Ishikawa (cell line): ENCODE measurements around the gene NTSR1.

Experiments used
- CEBPB ChIP-seq: IDR thresholded peaks from 2 replicates; pipeline ENCODE4 v1.6.1; 2012
- CREB1 ChIP-seq: IDR thresholded peaks from 2 replicates; pipeline ENCODE4 v1.6.1; 2012; ENCODE audit warnings: low read depth
- EGR1 ChIP-seq: IDR thresholded peaks from 2 replicates; pipeline ENCODE4 v1.6.1; 2012
- EP300 ChIP-seq: IDR thresholded peaks from 2 replicates; pipeline ENCODE4 v1.6.1; 2012; ENCODE audit warnings: borderline replicate concordance
- FOXM1 ChIP-seq: IDR thresholded peaks from 2 replicates; pipeline ENCODE4 v1.6.1; 2012; ENCODE audit warnings: low read depth, borderline replicate concordance
- NFIC ChIP-seq: IDR thresholded peaks from 2 replicates; pipeline ENCODE4 v1.6.1; 2012
- RAD21 ChIP-seq: IDR thresholded peaks from 2 replicates; pipeline ENCODE4 v1.6.1; 2012; ENCODE audit warnings: low read depth
- TAF1 ChIP-seq: IDR thresholded peaks from 2 replicates; pipeline ENCODE4 v1.6.1; 2012; ENCODE audit warnings: low read depth, mild to moderate bottlenecking
- TCF12 ChIP-seq: IDR thresholded peaks from 2 replicates; pipeline ENCODE4 v1.6.1; 2012; ENCODE audit warnings: low read depth
- TEAD4 ChIP-seq: IDR thresholded peaks from 2 replicates; pipeline ENCODE4 v1.6.1; 2012
- YY1 ChIP-seq: IDR thresholded peaks from 2 replicates; pipeline ENCODE4 v1.6.1; 2012; ENCODE audit warnings: low read depth
- ZBTB7A ChIP-seq: IDR thresholded peaks from 2 replicates; pipeline ENCODE4 v1.6.1; 2012; ENCODE audit warnings: low read depth
- TF ChIP-seq, protein P1 (sequence below): IDR thresholded peaks from 2 replicates; pipeline ENCODE4 v1.6.1; 2012
- TF ChIP-seq, protein P2 (sequence below): IDR thresholded peaks from 2 replicates; pipeline ENCODE4 v1.6.1; 2012; ENCODE audit warnings: low read depth, mild to moderate bottlenecking
- TF ChIP-seq, protein P3 (sequence below): IDR thresholded peaks from 2 replicates; pipeline ENCODE4 v1.6.1; 2012

The NTSR1 gene

DNA sequence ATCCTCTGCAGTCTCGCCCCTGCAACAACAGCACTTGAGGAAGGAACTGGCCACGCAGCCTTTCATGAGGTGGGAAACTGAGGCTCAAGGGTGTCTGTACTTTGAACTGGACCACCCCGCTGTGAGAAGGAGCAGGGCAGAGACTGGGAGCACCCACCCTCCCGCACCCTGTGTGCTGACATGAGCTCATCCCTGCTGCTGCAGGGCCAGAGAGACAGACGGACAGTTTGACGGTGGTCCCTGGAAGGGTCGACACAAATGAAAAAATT lies 70.7 kb downstream of the NTSR1 start:
- TF ChIP-seq YY1 = no peak
- no peak for TF ChIP-seq TAF1
- no peak for TF ChIP-seq FOXM1
- TF ChIP-seq TEAD4 = no peak
- TF ChIP-seq TCF12 = no peak
- TF ChIP-seq CEBPB = no peak
- TF ChIP-seq EGR1 = no peak
- TF ChIP-seq, protein P1, sequence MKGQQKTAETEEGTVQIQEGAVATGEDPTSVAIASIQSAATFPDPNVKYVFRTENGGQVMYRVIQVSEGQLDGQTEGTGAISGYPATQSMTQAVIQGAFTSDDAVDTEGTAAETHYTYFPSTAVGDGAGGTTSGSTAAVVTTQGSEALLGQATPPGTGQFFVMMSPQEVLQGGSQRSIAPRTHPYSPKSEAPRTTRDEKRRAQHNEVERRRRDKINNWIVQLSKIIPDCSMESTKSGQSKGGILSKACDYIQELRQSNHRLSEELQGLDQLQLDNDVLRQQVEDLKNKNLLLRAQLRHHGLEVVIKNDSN = no peak
- TF ChIP-seq CREB1 = no peak
- TF ChIP-seq, protein P2, sequence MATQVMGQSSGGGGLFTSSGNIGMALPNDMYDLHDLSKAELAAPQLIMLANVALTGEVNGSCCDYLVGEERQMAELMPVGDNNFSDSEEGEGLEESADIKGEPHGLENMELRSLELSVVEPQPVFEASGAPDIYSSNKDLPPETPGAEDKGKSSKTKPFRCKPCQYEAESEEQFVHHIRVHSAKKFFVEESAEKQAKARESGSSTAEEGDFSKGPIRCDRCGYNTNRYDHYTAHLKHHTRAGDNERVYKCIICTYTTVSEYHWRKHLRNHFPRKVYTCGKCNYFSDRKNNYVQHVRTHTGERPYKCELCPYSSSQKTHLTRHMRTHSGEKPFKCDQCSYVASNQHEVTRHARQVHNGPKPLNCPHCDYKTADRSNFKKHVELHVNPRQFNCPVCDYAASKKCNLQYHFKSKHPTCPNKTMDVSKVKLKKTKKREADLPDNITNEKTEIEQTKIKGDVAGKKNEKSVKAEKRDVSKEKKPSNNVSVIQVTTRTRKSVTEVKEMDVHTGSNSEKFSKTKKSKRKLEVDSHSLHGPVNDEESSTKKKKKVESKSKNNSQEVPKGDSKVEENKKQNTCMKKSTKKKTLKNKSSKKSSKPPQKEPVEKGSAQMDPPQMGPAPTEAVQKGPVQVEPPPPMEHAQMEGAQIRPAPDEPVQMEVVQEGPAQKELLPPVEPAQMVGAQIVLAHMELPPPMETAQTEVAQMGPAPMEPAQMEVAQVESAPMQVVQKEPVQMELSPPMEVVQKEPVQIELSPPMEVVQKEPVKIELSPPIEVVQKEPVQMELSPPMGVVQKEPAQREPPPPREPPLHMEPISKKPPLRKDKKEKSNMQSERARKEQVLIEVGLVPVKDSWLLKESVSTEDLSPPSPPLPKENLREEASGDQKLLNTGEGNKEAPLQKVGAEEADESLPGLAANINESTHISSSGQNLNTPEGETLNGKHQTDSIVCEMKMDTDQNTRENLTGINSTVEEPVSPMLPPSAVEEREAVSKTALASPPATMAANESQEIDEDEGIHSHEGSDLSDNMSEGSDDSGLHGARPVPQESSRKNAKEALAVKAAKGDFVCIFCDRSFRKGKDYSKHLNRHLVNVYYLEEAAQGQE = no peak
- no peak for TF ChIP-seq RAD21
- TF ChIP-seq NFIC = no peak
- TF ChIP-seq, protein P3, sequence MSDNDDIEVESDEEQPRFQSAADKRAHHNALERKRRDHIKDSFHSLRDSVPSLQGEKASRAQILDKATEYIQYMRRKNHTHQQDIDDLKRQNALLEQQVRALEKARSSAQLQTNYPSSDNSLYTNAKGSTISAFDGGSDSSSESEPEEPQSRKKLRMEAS = no peak
- no peak for TF ChIP-seq ZBTB7A
- TF ChIP-seq EP300 = no peak

DNA sequence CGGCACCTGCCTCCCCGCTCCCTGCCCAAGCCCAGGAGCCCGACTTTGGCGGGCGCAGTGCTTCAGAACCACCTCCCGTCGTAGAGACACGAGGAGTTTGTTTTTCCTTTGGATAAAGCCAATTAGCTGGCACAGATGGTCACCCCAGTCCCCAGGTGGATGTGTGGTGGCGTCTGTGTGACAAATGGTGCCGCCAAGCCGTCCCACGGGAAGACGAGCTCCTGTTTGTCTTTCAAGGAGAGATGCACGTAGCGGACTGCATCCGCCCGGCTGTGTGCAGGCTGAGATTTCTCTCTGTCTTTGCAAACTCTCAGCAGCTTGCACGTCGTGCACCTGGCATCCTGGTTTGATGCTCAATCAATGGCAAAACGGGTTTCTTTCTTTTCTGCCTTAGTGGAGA lies 71.6 kb downstream of the NTSR1 start:
- TF ChIP-seq TEAD4 = no peak
- TF ChIP-seq FOXM1 = no peak
- TF ChIP-seq CEBPB = no peak
- TF ChIP-seq EP300 = no peak

DNA sequence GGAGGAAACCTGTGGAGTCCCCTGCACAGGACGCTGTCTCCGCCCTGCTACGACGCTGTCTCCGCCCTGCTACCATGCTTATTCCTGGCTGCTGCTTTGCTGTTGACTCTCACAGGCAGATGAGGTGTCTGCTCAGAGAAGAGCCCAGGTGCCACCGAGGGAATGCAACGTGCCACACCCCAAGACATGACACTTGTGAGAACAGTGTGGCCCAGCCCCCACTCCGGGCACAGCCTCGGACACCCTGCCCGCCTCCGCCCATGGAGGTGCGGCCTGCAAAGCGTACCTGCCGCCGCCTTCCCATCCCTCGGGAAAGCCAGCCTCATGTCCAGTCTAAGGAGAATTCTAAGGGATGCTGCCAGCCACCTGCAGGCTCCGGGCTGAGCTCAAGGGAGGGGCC lies 72.1 kb downstream of the NTSR1 start:
- TF ChIP-seq, protein P1 = no peak
- TF ChIP-seq YY1 = no peak

DNA sequence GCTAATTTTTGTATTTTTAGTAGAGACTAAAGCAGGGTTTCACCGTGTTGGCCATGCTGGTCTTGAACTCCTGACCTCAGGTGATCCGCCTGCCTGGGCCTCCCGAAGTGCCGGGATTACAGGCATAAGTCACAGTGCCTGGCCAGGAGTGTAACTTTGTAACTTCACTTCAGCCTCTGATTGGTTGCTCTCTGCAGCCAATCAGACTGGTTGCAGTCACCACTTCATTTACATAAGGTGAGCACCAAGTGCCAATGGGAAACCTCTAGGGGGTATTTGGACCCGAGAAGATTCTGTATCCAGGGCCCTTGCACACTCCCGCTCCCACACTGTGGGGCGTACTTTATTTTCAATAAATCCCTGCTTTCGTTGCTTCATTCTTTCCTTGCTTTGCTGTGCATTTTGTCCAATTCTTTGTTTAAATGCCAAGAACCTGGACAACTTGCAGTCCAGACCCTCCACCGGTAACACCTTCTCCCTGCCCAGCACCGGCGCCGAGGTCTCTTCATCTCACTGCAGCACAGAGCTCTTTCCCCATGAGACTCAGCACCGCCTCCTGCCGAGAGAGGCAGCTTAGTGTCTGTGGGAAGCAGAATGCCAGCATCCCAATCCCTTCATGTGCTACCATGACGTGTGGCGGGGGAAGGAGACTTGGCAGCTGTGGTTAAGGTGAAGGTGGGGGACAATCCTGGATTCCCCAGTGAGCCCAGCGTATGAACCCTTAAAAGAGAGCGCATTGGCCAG lies 73.7 kb downstream of the NTSR1 start:
- TF ChIP-seq, protein P3 = no peak; the same call in none of the 2 replicates
- TF ChIP-seq, protein P1 = no peak
- TF ChIP-seq CREB1 (no peak), FOXM1 (no peak), ZBTB7A (no peak), TCF12 (peak; percentile 29; the same call in 1 of the 2 replicates), CEBPB (no peak), RAD21 (peak; percentile 39; the same call in 1 of the 2 replicates)

DNA sequence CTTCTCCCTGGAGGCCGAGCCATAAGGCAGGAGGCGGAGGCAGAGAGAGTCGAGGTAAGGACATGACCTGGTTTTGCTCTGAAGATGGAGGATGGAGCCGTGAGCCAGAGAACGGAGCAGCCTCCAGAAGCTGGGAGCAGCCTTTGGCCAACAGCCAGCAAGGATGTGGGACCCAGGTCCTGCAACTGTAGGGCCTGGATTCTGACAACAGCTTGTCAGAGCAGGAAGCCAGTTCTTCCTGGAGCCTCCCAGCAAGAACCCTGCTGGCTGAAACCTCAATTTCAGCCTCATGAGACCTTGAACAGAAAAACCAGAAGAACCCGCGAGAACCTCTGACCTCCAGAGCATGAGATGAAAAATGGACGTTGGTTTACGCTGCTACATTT lies 74.2 kb downstream of the NTSR1 start:
- TF ChIP-seq, protein P3 = no peak
- no peak for TF ChIP-seq TCF12
- TF ChIP-seq, protein P2 = no peak
- no peak for TF ChIP-seq FOXM1
- TF ChIP-seq, protein P1 = no peak
- TF ChIP-seq CREB1 = no peak
- no peak for TF ChIP-seq TAF1
- no peak for TF ChIP-seq RAD21
- TF ChIP-seq YY1 = no peak
- TF ChIP-seq CEBPB = no peak
- TF ChIP-seq EGR1 = no peak
